ENCODE results near the gene HMX1. TPM values are rescaled to one million over a fixed set of nuclear protein-coding genes. Genes with fewer than 3 reads are reported as not detected.
A peak's percentile ranks its signal among the peaks of the same experiment; 100 is the strongest.

HMX1 gene
- total and polyA plus RNA-seq, 5 donors, result not detected

DNA sequence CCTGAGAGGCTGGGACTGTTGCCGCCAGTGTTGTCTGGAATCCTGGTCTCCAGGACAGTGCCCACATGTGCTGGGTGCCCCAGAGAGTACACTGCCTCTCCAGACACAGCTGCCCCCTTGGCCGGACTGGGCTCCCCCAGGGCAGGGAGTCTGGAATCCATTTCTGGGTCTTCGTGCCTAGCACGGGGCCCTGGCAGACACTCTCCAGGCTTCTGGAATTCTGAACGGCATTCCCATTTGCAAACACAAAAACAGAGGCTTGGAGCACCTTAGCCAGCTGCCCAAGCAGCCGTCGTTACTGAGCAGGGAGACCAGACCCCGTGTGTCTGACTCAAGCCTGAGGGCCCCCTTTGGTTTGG lies 20.8 kb downstream of the HMX1 start:
- Histone ChIP-seq H3K4me3 (ENCODE audit: low read length) (no peak overlapping the region), H3K27me3 (ENCODE audit: control insufficient read depth, insufficient read depth) (no peaks in the 10 kb centered on the region), H3K4me1 (ENCODE audit: control insufficient read depth, insufficient read depth, low read length) (no peaks in the 10 kb centered on the region), H3K27ac (ENCODE audit: low read length) (no peak overlapping the region), H3K9me3 (ENCODE audit: control insufficient read depth, low read length) (no peaks in the 10 kb centered on the region)
- WGBS, result 71% methylated on average over 8 of the region's 8 CpGs
- DNase-seq (no peak), ATAC-seq (no peak)
- intact Hi-C loops (cut with DNase I), result no loop called here

DNA sequence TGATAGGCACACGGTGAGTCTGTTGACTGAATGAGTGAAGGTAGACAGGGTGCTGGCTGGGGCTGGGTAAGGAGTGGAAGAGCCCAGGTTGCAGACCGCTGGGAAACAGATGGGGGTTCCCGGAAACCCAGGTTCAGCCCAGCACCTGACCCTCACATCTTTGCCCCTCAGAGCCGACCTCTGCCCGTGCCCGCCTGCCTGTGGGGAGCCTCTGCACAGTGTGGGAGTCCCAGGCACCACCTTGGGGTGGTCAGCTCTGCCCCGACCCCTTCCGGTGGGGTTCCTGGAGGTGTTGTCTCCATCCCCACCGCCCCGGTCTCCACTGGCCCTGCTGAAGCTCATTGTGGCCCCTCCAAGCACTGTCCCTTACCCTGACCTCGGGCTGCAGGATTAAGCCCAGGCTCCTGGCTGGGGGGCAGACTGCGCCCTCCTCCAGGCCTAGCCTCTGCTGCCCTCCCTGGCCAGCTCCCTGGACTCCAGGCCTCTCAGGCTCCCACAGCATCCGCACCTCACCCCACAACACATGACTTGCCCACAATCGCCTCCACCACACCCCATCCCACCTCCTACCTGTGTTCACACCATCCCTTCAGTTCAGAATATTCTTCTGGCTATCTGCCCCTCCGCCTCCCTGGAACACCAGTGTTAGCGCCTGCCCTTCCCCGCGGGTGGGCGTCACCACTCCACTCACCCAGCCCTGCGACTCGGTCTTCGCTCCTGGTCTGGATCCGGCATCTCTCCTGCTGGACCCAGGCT lies 21.4 kb downstream of the HMX1 start:
- Histone ChIP-seq H3K4me3 (ENCODE audit: low read length) (no peak overlapping the region), H3K9me3 (ENCODE audit: control insufficient read depth, low read length) (no peaks in the 10 kb centered on the region), H3K4me1 (ENCODE audit: control insufficient read depth, insufficient read depth, low read length) (no peaks in the 10 kb centered on the region), H3K27ac (ENCODE audit: low read length) (no peak overlapping the region), H3K27me3 (ENCODE audit: control insufficient read depth, insufficient read depth) (no peaks in the 10 kb centered on the region)
- DNase-seq (no peak), ATAC-seq (peak in 1 of 2 donors; percentile 27)
- intact Hi-C loops (cut with DNase I), result no loop called here
- 76% methylated on average over 23 of the region's 23 CpGs for WGBS

DNA sequence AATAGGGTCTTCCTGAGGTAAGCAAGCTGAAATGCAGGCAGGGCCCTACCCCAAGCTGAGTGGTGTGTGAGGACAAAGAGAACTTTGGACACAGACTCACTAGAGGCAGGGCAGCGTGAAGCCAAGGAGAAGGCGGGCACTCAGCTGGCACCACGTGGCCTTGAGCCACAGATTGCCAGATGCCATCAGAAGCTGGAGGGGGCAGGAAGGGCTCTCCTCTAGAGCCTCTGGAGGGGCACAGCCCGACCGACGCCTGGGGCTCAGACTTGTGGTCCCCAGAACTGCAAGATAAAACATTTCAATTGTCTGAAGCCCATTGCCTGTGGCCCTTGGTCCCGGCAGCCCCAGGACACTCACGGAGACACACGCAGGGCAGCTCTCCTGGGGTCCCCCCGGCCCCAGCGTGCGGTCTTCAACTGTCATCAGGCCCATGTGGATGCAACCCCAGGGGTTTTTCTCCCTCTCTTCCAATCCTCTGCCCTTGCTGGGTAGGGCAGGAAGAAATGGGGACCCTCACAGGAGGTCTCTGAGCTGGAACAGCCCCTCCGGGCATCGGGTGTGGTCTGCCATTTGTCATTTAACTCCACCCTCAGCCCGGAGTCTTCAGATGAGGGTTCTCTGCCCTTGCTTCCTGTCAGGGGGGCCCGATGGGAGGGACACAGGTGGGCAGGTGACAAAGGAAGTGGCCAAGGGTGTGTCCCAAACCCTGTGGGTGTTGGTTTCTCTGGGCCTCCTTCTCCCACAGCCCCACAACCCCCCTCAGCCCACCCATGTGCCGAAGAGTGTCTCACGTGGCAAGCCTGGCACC lies 22.2 kb downstream of the HMX1 start:
- intact Hi-C loops (cut with DNase I), result no loop called here
- H3K4me3 ChIP-seq (ENCODE audit: low read length), result no peak overlapping the region
- no peak overlapping the region for H3K27ac ChIP-seq (ENCODE audit: low read length)
- ATAC-seq, result no peak
- H3K9me3 ChIP-seq (ENCODE audit: control insufficient read depth, low read length), result no peaks in the 10 kb centered on the region
- no peaks in the 10 kb centered on the region for H3K4me1 ChIP-seq (ENCODE audit: control insufficient read depth, insufficient read depth, low read length)
- DNase-seq, result no peak
- no peaks in the 10 kb centered on the region for H3K27me3 ChIP-seq (ENCODE audit: control insufficient read depth, insufficient read depth)
- WGBS, result 62% methylated on average over 18 of the region's 18 CpGs

DNA sequence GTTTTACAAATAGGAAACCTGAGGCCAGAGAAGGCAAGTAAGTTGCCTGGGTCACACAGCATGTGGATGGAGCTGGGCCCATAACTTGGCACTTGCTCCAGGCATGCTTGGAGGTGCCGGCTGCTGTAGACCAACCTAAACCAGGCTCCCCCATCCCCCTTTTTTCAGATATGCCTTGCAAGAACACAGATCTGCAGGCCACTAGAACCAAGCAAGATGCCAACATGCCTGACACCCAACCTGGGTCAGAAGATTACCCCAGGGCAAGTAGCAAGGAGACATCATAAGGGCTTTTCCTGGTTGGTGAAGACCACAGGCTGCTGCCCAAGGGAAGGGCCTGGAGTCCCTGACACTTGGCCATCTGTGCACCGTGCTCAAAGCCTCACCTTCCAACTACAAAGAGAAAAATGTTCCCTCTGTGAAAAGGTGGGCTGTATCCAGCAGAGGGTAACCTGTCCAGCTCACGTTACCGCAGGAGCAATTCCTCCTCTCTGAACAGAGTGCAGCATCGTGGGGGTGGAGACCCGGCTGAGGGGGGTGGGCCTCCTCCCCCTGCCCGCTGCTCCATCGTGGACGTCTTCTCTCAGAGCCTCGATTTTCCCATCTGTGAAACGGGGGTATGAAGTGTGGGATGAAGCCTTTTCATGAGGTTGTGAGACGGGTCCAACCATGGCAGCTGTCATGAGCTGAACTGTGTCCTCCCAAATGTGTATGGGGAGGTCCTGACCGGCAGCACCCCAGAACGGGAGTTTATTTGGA lies 23.0 kb downstream of the HMX1 start:
- 62% methylated on average over 14 of the region's 14 CpGs for WGBS
- Histone ChIP-seq H3K9me3 (ENCODE audit: control insufficient read depth, low read length) (no peaks in the 10 kb centered on the region), H3K4me3 (ENCODE audit: low read length) (no peak overlapping the region), H3K27me3 (ENCODE audit: control insufficient read depth, insufficient read depth) (no peaks in the 10 kb centered on the region), H3K27ac (ENCODE audit: low read length) (no peak overlapping the region), H3K4me1 (ENCODE audit: control insufficient read depth, insufficient read depth, low read length) (no peaks in the 10 kb centered on the region)
- no peak for ATAC-seq
- DNase-seq, result no peak
- intact Hi-C loops (cut with DNase I), result no loop called here

DNA sequence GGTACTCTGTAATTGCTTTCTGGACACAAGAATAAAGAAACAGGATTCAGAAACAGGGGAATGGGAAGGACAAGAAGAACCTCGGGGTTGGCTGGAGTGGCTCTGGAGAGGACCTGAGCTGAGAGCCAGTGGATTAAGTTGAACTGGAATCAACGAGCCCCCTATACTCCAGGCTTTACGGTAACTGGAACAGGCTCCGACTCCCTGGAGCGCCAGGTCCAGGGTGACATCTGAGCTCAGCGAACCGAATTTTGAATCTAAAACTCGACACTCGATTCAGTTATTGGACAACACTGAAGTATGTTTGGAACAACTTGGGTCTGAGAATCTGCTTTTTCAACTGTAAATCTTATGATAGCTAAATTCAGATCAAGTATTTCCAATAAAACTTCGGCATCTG lies 23.9 kb downstream of the HMX1 start:
- no peaks in the 10 kb centered on the region for H3K27me3 ChIP-seq (ENCODE audit: control insufficient read depth, insufficient read depth)
- no peaks in the 10 kb centered on the region for H3K4me1 ChIP-seq (ENCODE audit: control insufficient read depth, insufficient read depth, low read length)
- intact Hi-C loops (cut with DNase I), result no loop called here
- H3K27ac ChIP-seq (ENCODE audit: low read length), result no peak overlapping the region
- DNase-seq (no peak), ATAC-seq (no peak)
- WGBS, result 8% methylated on average over 10 of the region's 10 CpGs
- H3K9me3 ChIP-seq (ENCODE audit: control insufficient read depth, low read length), result no peaks in the 10 kb centered on the region
- no peak overlapping the region for H3K4me3 ChIP-seq (ENCODE audit: low read length)

DNA sequence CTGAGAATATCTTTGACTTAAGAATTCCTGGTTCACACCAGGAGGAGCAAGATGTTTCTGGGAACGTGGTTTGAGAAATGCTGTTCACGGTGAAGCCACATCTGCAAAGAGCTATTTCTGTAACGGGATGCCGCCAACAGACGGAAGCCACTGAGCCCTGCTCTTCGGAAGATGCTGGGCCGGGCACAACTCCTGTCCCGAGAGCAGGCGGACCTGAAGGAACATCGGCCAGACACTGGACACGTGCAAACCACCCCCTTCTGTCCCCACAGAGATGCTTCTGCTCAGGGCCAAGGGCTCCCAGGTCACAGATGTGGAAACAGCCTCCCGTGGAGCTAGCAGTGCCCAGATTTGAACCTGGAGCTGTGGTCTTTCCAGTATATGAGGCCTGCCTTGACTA lies 24.3 kb downstream of the HMX1 start:
- H3K27ac ChIP-seq (ENCODE audit: low read length), result no peak overlapping the region
- intact Hi-C loops (cut with DNase I), result no loop called here
- WGBS, result 66% methylated on average over 12 of the region's 12 CpGs
- H3K4me1 ChIP-seq (ENCODE audit: control insufficient read depth, insufficient read depth, low read length), result no peaks in the 10 kb centered on the region
- ATAC-seq (no peak), DNase-seq (no peak)
- H3K9me3 ChIP-seq (ENCODE audit: control insufficient read depth, low read length), result no peaks in the 10 kb centered on the region
- H3K27me3 ChIP-seq (ENCODE audit: control insufficient read depth, insufficient read depth), result no peaks in the 10 kb centered on the region
- H3K4me3 ChIP-seq (ENCODE audit: low read length), result no peak overlapping the region

DNA sequence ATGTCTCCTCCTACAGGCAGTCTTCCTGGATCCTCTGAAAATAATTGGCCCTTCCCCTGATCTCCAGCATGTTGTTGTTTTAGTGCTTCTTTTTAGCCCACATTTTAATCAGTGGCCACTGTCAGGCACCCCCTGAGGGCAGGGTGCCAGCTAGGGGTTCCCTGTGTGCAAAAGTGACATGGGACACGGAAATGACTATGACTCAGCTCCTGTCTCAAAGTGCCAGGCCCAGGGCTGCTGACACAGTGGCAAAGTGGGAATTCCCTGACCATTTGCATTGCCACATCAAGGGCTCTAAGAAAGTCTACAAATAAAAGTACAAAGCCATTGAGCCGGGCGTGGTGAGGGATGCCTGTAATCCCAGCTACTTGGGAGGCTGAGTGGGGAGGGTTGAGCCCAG lies 24.8 kb downstream of the HMX1 start:
- DNase-seq (no peak), ATAC-seq (no peak)
- no peaks in the 10 kb centered on the region for H3K27me3 ChIP-seq (ENCODE audit: control insufficient read depth, insufficient read depth)
- no peak overlapping the region for H3K4me3 ChIP-seq (ENCODE audit: low read length)
- 67% methylated on average over 3 of the region's 3 CpGs for WGBS
- H3K4me1 ChIP-seq (ENCODE audit: control insufficient read depth, insufficient read depth, low read length), result no peaks in the 10 kb centered on the region
- intact Hi-C loops (cut with DNase I), result no loop called here
- H3K9me3 ChIP-seq (ENCODE audit: control insufficient read depth, low read length), result no peaks in the 10 kb centered on the region
- no peak overlapping the region for H3K27ac ChIP-seq (ENCODE audit: low read length)

DNA sequence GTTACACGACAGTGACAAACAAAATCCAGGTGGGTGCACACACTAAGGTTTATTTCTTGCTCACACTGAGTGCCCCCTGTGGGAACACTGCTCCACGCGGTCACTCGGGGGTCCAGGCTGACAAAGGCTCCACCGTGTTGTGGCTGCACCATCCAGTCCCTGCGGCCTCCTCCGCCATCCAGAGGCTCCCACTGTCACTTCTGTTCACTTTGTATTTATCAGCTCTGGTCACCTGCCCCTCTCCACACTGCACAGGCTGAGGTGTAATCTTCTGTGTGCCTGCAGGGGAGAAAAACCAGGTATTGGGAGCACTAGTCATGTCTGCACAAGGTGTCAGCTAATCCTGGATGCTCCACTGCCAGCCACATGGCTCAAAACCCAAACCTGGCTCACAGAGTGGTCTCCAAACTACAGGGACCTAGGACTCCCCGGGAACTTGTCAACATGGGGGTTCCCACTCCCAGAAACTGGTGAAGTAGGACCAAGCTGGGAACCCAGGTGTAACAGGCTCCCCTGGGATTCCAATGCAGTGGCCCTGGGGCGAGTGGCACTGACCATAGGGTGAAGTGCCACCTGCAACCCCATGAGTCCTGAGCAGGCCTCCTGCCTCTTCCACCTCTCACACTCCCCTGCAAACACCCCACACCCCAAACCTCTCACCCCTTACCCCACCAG lies 25.5 kb downstream of the HMX1 start:
- no peaks in the 10 kb centered on the region for H3K27me3 ChIP-seq (ENCODE audit: control insufficient read depth, insufficient read depth)
- DNase-seq, result no peak

DNA sequence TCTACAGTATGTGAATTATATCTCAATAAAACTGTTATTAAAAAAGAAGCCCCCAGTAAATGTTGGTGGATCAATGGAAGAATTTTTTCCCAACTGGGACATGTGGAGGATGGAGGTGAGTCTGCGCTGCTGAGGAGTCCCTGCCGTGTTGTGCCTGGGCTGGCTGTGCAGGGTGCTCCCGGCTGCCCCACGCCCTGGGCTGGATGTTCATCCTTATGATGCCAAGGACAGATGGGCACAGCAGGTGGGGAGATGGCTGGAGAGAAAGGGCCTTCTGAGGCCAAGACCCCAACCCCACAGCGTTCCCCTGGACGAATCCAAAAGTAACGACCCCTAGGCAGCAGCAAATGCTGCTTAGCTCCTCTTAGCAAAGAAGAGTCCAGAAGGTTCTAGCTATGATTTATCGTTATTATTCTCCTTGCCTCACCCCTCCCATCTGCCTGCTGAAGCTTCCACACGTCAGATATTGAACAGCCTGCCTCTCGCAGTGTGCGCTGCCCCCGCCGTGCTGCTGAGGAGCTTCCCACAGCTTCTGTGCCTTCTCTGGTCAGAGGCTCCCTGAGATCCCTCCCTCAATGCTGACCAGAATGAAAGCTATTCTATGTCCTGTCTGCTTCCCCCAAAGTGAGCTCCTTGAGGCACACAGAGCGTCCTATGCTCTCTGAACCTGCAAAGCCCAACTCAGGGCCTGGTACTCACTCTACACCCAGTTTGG lies 26.5 kb downstream of the HMX1 start:
- H3K4me3 ChIP-seq (ENCODE audit: low read length), result no peak overlapping the region
- H3K27ac ChIP-seq (ENCODE audit: low read length), result no peak overlapping the region
- H3K9me3 ChIP-seq (ENCODE audit: control insufficient read depth, low read length), result no peaks in the 10 kb centered on the region
- WGBS, result 77% methylated on average over 14 of the region's 14 CpGs
- no peaks in the 10 kb centered on the region for H3K4me1 ChIP-seq (ENCODE audit: control insufficient read depth, insufficient read depth, low read length)
- no peak for ATAC-seq
- H3K27me3 ChIP-seq (ENCODE audit: control insufficient read depth, insufficient read depth), result no peaks in the 10 kb centered on the region
- DNase-seq, result no peak
- intact Hi-C loops (cut with DNase I), result no loop called here

More for the DNA sequence above, 25.5 kb downstream of the HMX1 start:
- no peak overlapping the region for H3K4me3 ChIP-seq (ENCODE audit: low read length)
- no peak for ATAC-seq
- WGBS, result 72% methylated on average over 9 of the region's 9 CpGs
- intact Hi-C loops (cut with DNase I), result no loop called here
- no peaks in the 10 kb centered on the region for H3K4me1 ChIP-seq (ENCODE audit: control insufficient read depth, insufficient read depth, low read length)
- no peak overlapping the region for H3K27ac ChIP-seq (ENCODE audit: low read length)
- no peaks in the 10 kb centered on the region for H3K9me3 ChIP-seq (ENCODE audit: control insufficient read depth, low read length)

DNA sequence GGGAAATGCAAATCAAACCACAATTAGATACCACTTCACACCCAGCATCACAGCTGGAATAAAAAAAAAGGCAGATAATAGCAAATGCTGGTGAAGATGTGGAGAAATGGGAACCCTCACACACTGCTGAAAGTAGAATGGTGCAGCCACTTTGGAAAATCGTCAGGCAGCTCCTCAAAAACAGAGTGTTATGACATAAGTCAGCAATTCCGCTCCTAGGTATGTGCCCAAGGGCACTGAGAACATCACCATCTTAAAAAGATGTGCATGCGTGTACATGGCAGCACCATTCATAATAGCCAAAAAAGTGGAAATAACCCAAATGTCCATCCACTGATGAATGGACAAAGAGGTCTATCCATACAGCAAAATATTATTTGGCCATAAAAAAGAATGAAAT lies 28.0 kb downstream of the HMX1 start:
- no peak overlapping the region for H3K4me3 ChIP-seq (ENCODE audit: low read length)
- no peak for DNase-seq
- no peaks in the 10 kb centered on the region for H3K27me3 ChIP-seq (ENCODE audit: control insufficient read depth, insufficient read depth)
- intact Hi-C loops (cut with DNase I), result no loop called here
- 83% methylated on average over 3 of the region's 3 CpGs for WGBS
- H3K9me3 ChIP-seq (ENCODE audit: control insufficient read depth, low read length), result no peaks in the 10 kb centered on the region
- no peak overlapping the region for H3K27ac ChIP-seq (ENCODE audit: low read length)
- no peak for ATAC-seq
- no peaks in the 10 kb centered on the region for H3K4me1 ChIP-seq (ENCODE audit: control insufficient read depth, insufficient read depth, low read length)

All from right cardiac atrium (tissue), 5 donors.